ENCODE measurements around the gene SNX19. TPM values are rescaled to one million over a fixed set of nuclear protein-coding genes. Genes with fewer than 3 reads are reported as not detected.

SNX19 gene
- total RNA-seq, 1 experiment from 2014 or later, result 79.3 TPM

DNA sequence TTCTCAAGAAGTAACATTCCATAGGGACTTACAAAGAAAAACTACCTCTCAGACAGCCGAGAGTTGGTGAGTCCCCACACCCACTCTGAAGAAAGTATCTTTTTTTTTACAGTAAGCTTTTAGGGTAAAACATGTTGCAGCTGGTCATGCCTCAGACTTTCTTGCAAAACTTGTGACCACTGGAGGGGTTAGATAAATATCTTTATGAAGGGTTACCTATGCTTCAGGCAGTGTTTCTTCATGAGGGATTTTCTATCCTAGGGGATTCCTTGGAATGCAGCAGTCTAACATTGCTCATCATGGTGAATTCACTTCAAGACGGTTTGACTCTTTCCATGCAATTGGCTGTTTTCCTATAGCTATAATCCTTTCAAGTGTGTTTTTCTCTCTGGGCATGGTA lies 20.8 kb upstream of the SNX19 start:
- CTCF ChIA-PET, result no interaction called here
- Histone ChIP-seq H3K4me3 (ENCODE audit: low read depth in 2 of 2, low read length in 2 of 2) (no peak overlapping the region), H3K9me3 (ENCODE audit: control insufficient read depth, insufficient read depth, low read depth, low read length) (peaks cover 2% of the 10 kb centered on the region; the same call in 1 of the 2 replicates), H3K27ac (ENCODE audit: low read length) (no peak overlapping the region), H3K27me3 (ENCODE audit: control insufficient read depth, insufficient read depth, low read length) (peaks cover 28% of the 10 kb centered on the region), H3K36me3 (ENCODE audit: control insufficient read depth, insufficient read depth, low read length) (no peaks in the 10 kb centered on the region), H3K4me1 (ENCODE audit: control insufficient read depth, insufficient read depth, low read length) (no peaks in the 10 kb centered on the region)
- in situ Hi-C loops (cut with HindIII; ENCODE audit: low pct_unique_long_range_greater_than_20kb, low sequenced_read_pairs) (no loop called here), intact Hi-C loops (cut with micrococcal nuclease; ENCODE audit: unreplicated experiment) (no loop called here)
- TF ChIP-seq, protein P1, sequence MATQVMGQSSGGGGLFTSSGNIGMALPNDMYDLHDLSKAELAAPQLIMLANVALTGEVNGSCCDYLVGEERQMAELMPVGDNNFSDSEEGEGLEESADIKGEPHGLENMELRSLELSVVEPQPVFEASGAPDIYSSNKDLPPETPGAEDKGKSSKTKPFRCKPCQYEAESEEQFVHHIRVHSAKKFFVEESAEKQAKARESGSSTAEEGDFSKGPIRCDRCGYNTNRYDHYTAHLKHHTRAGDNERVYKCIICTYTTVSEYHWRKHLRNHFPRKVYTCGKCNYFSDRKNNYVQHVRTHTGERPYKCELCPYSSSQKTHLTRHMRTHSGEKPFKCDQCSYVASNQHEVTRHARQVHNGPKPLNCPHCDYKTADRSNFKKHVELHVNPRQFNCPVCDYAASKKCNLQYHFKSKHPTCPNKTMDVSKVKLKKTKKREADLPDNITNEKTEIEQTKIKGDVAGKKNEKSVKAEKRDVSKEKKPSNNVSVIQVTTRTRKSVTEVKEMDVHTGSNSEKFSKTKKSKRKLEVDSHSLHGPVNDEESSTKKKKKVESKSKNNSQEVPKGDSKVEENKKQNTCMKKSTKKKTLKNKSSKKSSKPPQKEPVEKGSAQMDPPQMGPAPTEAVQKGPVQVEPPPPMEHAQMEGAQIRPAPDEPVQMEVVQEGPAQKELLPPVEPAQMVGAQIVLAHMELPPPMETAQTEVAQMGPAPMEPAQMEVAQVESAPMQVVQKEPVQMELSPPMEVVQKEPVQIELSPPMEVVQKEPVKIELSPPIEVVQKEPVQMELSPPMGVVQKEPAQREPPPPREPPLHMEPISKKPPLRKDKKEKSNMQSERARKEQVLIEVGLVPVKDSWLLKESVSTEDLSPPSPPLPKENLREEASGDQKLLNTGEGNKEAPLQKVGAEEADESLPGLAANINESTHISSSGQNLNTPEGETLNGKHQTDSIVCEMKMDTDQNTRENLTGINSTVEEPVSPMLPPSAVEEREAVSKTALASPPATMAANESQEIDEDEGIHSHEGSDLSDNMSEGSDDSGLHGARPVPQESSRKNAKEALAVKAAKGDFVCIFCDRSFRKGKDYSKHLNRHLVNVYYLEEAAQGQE (IDR thresholded peaks at IDR 0.05; ENCODE audit: insufficient read depth in 1 of 2, low read depth in 2 of 2, low read length in 1 of 2), result no peak
- no peak for TF ChIP-seq SIN3A (IDR thresholded peaks at IDR 0.05; ENCODE audit: borderline replicate concordance, insufficient read depth, low read depth, low read length)
- no peak for TF ChIP-seq CTCF (IDR thresholded peaks at IDR 0.05)
- no peak for TF ChIP-seq POLR2AphosphoS5 (IDR thresholded peaks at IDR 0.05; ENCODE audit: low read depth, low read length)
- POLR2A ChIA-PET, result no interaction called here
- no TSS peak for BruUV-seq (replicated peaks)
- ATAC-seq (no peak), DNase-seq (ENCODE audit: low read depth, low spot score) (no peak)

GRCh38 chr11:130932086-130932712 lies 15.9 kb upstream of the SNX19 start:
- no peak for ATAC-seq

More at GRCh38 chr11:130932086-130932712, 15.9 kb upstream of the SNX19 start:
- CTCF ChIA-PET, result no interaction called here
- Histone ChIP-seq H3K27me3 (ENCODE audit: control insufficient read depth, insufficient read depth, low read length) (peaks cover 17% of the 10 kb centered on the region), H3K9me3 (ENCODE audit: control insufficient read depth, insufficient read depth, low read depth, low read length) (peaks cover 2% of the 10 kb centered on the region; the same call in 1 of the 2 replicates), H3K4me3 (ENCODE audit: low read depth in 2 of 2, low read length in 2 of 2) (no peak overlapping the region), H3K27ac (ENCODE audit: low read length) (no peak overlapping the region), H3K4me1 (ENCODE audit: control insufficient read depth, insufficient read depth, low read length) (no peaks in the 10 kb centered on the region), H3K36me3 (ENCODE audit: control insufficient read depth, insufficient read depth, low read length) (no peaks in the 10 kb centered on the region)
- TF ChIP-seq, protein P1 (IDR thresholded peaks at IDR 0.05; ENCODE audit: insufficient read depth in 1 of 2, low read depth in 2 of 2, low read length in 1 of 2), result no peak
- TF ChIP-seq TCF7L2 (IDR thresholded peaks at IDR 0.05; ENCODE audit: low read depth, low read length) (no peak), POLR2AphosphoS5 (IDR thresholded peaks at IDR 0.05; ENCODE audit: low read depth, low read length) (no peak), CTCF (IDR thresholded peaks at IDR 0.05) (no peak), SIN3A (IDR thresholded peaks at IDR 0.05; ENCODE audit: borderline replicate concordance, insufficient read depth, low read depth, low read length) (no peak)
- in situ Hi-C loops (cut with HindIII; ENCODE audit: low pct_unique_long_range_greater_than_20kb, low sequenced_read_pairs) (no loop called here), intact Hi-C loops (cut with micrococcal nuclease; ENCODE audit: unreplicated experiment) (no loop called here)
- DNase-seq (ENCODE audit: low read depth, low spot score), result no peak
- BruUV-seq (replicated peaks), result no TSS peak
- POLR2A ChIA-PET, result no interaction called here

All from Panc1 (cell line).